ENCODE measurements around the gene FBXL16. TPM values are rescaled to one million over a fixed set of nuclear protein-coding genes. Genes with fewer than 3 reads are reported as not detected.

FBXL16 gene
- total RNA-seq, 4 donors from 2014 or later = 0.48 to 0.75 (median 0.56) TPM; not detected in 1

DNA sequence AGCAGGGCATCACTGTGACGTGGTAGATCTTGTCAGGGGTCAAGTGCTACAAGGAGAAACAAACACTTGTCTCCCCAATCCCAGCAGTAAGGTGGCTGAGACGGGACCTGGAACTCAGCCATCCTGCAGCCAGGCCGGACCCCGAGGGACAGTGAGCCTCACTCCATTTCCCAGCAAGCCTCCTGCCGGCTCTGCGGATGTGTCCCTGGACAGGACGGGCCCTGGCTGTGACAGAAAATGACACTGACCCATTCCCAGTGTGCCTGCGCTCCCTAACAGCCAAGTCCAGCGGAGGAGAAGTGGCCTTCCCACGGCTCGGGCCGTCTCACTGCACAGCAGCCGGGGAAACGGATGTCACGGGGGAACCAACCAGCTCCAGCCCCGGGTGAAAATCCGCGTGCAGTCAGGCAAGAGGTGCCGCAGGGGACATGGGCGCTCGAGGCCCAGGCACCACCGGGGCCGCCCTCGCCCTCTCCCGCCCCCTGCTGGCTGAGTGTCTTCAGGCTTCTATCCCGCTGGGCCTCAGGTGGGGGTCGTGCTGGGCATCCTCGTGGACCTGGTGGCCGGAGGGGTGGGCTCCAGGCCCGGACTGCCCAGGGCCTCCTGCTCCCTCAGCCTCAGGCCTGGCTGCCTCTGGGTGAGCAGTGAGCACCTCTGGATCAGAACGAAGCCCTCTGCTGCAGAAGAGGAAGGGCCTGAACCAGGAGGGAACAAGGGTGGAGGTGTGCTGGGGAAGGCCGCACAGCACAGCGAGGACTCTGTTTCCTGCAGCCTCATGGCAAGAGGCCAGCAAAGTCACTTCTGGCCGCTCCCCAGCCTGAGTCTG, 28.0 kb upstream of the FBXL16 start:
- DNase-seq (ENCODE audit: low spot score) = no peak
- ATAC-seq (ENCODE audit: low FRiP score) = no peak

DNA sequence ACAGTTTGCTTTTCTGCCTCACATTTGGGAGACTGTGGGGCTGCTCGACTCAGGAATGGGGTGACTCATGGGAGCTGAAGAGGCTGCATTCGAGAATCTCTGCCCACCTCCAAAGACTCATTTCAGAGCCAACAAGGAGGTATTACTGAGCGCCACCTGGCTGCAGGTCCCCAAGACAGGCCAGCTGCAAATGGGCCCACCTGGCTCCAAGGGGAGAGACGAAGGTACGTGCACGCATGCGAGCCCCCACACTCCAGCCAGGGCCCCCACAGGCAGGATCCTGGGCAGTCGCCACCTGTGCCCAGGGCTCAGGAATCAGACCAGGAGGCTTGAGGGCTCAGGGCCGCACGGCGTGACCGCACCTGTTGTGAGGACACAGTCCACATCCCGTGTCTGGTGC, 27.3 kb upstream of the FBXL16 start:
- no peak for DNase-seq (ENCODE audit: low spot score)
- no peak for ATAC-seq (ENCODE audit: low FRiP score)
- TF ChIP-seq, protein P1, sequence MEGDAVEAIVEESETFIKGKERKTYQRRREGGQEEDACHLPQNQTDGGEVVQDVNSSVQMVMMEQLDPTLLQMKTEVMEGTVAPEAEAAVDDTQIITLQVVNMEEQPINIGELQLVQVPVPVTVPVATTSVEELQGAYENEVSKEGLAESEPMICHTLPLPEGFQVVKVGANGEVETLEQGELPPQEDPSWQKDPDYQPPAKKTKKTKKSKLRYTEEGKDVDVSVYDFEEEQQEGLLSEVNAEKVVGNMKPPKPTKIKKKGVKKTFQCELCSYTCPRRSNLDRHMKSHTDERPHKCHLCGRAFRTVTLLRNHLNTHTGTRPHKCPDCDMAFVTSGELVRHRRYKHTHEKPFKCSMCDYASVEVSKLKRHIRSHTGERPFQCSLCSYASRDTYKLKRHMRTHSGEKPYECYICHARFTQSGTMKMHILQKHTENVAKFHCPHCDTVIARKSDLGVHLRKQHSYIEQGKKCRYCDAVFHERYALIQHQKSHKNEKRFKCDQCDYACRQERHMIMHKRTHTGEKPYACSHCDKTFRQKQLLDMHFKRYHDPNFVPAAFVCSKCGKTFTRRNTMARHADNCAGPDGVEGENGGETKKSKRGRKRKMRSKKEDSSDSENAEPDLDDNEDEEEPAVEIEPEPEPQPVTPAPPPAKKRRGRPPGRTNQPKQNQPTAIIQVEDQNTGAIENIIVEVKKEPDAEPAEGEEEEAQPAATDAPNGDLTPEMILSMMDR (IDR thresholded peaks at IDR 0.05) = no peak

More for the DNA sequence above, 28.0 kb upstream of the FBXL16 start:
- TF ChIP-seq, protein P1 (IDR thresholded peaks at IDR 0.05) = no peak

DNA sequence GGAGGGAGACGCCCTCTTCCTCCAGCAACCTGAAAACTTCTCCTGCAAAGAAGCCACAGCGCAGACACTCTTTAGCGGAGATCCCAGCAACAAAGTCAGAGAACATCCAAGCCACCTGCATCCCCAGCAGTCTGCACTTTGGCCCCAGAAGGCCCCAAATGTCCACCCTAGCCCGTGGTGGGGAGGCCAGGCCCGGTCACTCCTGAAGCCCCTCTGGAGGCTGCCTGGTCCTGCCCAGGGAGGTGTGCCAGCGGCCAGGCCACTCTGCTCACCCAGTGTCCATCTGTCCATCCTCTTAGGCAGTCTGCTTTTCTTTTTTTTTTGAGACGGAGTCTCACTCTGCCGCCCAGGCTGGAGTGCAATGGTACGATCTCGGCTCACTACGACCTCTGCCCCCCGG, 26.7 kb upstream of the FBXL16 start:
- TF ChIP-seq, protein P1 (IDR thresholded peaks at IDR 0.05) = no peak
- DNase-seq (ENCODE audit: low spot score) (no peak), ATAC-seq (ENCODE audit: low FRiP score) (no peak)

DNA sequence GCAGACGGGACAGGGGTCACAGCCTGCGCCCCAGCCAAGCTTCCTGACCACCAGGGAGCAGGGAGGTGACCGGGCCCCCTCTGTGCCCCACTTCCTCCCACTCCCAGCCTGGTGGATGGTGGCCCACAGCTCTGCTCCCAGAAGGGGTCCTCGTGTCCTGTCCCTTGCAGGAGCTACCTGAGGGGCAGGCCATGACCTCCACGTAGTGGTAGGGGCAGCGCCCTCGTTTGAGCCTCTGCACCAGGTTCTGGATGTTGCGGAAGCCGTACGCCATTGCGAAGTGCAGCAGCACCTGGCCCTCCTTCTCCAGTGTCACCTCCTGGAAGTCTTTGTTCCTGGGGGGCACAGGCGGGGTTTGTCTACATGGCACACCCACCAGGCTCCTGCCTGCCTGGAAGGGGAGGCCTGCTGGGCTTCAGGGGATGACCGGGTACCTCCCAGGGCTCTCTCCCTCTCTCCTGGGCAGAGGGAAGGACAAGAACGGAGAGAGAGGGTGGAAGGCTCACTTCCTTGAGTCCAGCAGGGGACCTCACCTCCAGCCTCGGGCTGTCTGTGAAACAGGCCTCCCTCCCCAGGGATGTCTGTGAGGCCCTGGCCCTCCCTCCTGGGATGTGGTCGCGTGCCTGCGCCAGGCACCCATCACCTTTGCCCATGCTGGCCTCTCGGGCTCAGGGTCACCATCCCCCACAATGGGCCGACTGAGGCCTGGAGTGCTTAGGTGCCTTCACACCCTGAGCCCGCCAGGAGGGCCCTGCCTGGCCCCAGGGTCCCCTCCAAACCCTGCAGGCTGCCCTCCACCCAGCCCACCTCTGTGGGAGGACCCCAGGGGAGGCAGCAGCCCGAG, 25.3 kb upstream of the FBXL16 start:
- TF ChIP-seq, protein P1 (IDR thresholded peaks at IDR 0.05) = no peak
- ATAC-seq (ENCODE audit: low FRiP score) (no peak), DNase-seq (ENCODE audit: low spot score) (no peak)

DNA sequence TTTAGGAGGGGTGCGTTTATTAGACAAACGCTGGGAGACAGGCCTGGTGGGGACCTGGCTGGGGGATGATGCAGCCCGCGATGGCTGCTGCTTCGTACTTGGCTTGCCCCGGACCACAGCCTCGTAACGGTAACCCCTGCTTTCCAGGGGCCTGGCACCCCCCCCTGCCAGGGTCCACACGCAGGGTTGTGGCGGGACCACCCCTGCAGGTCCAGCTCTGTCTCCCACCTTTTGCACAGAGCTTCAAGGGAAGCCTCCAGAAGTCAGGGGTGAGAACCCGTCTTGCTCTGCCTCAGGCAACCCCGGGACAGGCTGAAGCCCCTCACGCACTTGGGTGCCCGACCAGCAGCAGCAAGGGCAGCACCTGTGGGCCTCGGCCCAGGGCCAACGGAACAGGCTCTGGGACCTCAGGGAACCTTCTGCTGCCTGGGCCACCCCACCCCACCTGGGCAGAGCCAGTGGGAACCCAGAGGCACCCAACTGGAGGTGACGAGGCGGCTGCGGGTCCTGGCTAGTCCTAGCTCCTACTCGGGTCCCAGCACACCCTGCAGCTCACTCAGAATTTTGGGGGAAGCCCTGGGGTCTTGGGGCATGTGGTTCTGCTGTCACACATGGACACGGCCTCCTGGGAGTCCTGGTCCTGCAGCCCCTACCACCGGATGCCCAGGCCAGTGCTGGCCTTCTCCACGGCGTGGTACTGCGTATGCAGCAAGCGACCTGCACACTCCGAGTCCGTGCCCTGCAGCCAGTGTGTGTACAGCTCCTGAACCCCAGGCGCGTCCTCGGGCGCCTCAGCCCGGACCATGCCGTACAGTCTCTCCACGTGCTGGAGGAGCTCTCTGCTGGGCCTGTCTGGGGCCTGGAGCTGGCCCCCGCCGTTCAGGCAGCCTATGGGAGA, 24.4 kb upstream of the FBXL16 start:
- TF ChIP-seq, protein P1 (IDR thresholded peaks at IDR 0.05) = no peak
- ATAC-seq (ENCODE audit: low FRiP score) (no peak), DNase-seq (ENCODE audit: low spot score) (no peak)

DNA sequence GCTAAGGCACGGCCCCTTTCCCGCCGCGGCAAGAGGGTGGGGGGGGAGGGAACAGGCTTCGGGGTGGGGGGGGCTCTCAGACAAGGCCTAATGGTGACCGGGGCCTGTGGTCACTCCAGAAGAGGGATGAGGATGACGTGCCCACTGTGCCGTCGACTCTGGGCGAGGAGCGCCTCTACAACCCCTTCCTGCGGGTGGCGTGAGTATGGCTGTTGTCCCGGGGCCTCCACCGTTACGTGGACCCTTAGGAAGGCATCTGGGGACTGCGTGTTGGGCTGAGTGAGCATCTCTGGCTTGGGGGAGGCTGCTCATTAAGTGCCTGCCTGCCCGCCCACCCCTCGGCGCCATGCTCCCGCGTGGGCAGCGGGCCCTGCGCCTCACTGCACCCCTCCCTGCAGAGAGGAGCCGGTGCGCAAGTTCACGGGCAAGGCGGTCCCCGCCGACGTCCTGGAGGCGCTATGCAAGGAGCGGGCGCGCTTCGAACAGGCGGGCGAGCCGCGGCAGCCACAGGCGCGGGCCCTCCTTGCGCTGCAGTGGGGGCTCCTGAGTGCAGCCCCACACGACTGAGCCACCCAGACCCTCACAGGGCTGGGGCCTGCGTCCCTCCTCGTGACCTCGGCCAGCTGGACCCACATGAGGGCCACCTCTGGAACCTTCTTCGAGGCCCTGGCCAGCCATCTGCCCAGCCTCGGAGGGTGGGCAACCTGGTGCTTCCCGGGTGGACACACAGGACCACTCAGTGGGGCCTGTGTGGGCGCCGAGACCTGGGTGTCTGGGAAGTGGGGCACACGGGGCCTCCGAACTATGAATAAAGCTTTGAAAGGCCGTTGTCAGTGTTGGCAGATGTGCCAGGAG, 23.5 kb upstream of the FBXL16 start:
- DNase-seq (ENCODE audit: low spot score) (no peak), ATAC-seq (ENCODE audit: low FRiP score) (no peak)
- TF ChIP-seq, protein P1 (IDR thresholded peaks at IDR 0.05) = no peak
